Esophagus muscularis mucosa (tissue), 4 donors: ENCODE measurements around the gene LUC7L. TPM values are rescaled to one million over a fixed set of nuclear protein-coding genes. Genes with fewer than 3 reads are reported as not detected.

Experiments used
- DNase-seq: peaks from one replicate; pipeline ENCODE4 v3.0.0-alpha.2; 2017; ENCODE audit errors: extremely low spot score
- H3K27ac ChIP-seq, 4 donors: fragments of 200-600 bp; sonication (generic); replicated peaks in 1 of 4; 1 replicate in 3 of 4; 2 replicates in 1 of 4; pipeline ENCODE4 v1.5.1; 2016 to 2019; ENCODE audit warnings: mild to moderate bottlenecking in 1 of 4
- H3K27me3 ChIP-seq, 4 donors: fragments of 200-600 bp; sonication (generic); one replicate each; pipeline versions ENCODE4 v1.5.1 to v1.6.0; 2016 to 2019
- H3K36me3 ChIP-seq, 4 donors: fragments of 200-600 bp; sonication (generic); one replicate each; pipeline ENCODE4 v1.5.1; 2016 to 2019
- H3K4me1 ChIP-seq, 4 donors: fragments of 200-600 bp; sonication (generic); one replicate each; pipeline ENCODE4 v1.5.1; 2016 to 2019
- H3K4me3 ChIP-seq, 4 donors: fragments of 200-600 bp; sonication (generic); 1 replicate in 2 of 4; 2 replicates in 2 of 4; pipeline ENCODE4 v1.5.1; 2016 to 2019; ENCODE audit warnings: mild to moderate bottlenecking in 4 of 4, moderate library complexity in 1 of 4
- H3K9me3 ChIP-seq, 4 donors: fragments of 200-600 bp; sonication (generic); 1 replicate in 3 of 4; 2 replicates in 1 of 4; pipeline ENCODE4 v1.5.1; 2016 to 2019
- CTCF ChIP-seq, 3 experiments: fragments of 200-600 bp in 2 of 3; fragments of 450-650 bp in 1 of 3; sonication (generic) in 2 of 3; IDR thresholded peaks; one replicate each; pipeline ENCODE4 v1.5.1; 2017 to 2019; ENCODE audit warnings: antibody characterized with exemption in 3 of 3, mild to moderate bottlenecking in 2 of 3, moderate library complexity in 1 of 3
- EP300 ChIP-seq: sonication (generic); formaldehyde crosslinking; IDR thresholded peaks from one replicate; pipeline ENCODE4 v1.6.1; 2017; ENCODE audit warnings: antibody characterized with exemption
- POLR2A ChIP-seq: fragments of 450-650 bp; IDR thresholded peaks from one replicate; pipeline ENCODE4 v1.6.1; 2017; ENCODE audit warnings: antibody characterized with exemption, moderate library complexity, mild to moderate bottlenecking, low read depth
- POLR2AphosphoS5 ChIP-seq, 2 donors: sonication (generic); formaldehyde crosslinking; IDR thresholded peaks; one replicate each; pipeline ENCODE4 v1.6.1; 2017; ENCODE audit warnings: antibody characterized with exemption in 2 of 2
- WGBS: methylation state at CpG from one replicate; pipeline ENCODE4 v1.1.5; 2018; 5-methylcytosine and 5-hydroxymethylcytosine counted together
- intact Hi-C: fragments of 100-400 bp; cut with DNase I; formaldehyde crosslinking; loops from one replicate; pipeline ENCODE4 v1.15.1; 2023
- total RNA-seq, 4 donors: library from RNA; depleted of rRNA; stranded (reverse); fragments of >200 nt; gene quantifications; one replicate each; pipeline versions ENCODE4 v1.1.0 to v1.2.1, GENCODE V29; 2016

The LUC7L gene
- total RNA-seq, 4 donors from 2014 or later = 34.8 to 60.6 (median 50.2) TPM

GRCh38 chr16:265002-265529 lies 35.8 kb upstream of the LUC7L start:
- 88% methylated on average over 9 of the region's 14 CpGs for WGBS
- intact Hi-C loops = no loop called here
- Histone ChIP-seq H3K36me3 (peaks cover 37 to 57% (median 54%) of the 10 kb centered on the region in 4 donors), H3K9me3 (no peaks in the 10 kb centered on the region), H3K4me3 (no peak overlapping the region), H3K4me1 (peaks cover 0 to 9% (median 4%) of the 10 kb centered on the region in 4 donors), H3K27ac (no peak overlapping the region), H3K27me3 (no peaks in the 10 kb centered on the region)
- no peak for TF ChIP-seq CTCF (IDR thresholded peaks at IDR 0.05)
- TF ChIP-seq EP300 = no peak
- no peak for TF ChIP-seq POLR2A
- no peak for TF ChIP-seq POLR2AphosphoS5 (IDR thresholded peaks at IDR 0.05)
- no peak for DNase-seq

DNA sequence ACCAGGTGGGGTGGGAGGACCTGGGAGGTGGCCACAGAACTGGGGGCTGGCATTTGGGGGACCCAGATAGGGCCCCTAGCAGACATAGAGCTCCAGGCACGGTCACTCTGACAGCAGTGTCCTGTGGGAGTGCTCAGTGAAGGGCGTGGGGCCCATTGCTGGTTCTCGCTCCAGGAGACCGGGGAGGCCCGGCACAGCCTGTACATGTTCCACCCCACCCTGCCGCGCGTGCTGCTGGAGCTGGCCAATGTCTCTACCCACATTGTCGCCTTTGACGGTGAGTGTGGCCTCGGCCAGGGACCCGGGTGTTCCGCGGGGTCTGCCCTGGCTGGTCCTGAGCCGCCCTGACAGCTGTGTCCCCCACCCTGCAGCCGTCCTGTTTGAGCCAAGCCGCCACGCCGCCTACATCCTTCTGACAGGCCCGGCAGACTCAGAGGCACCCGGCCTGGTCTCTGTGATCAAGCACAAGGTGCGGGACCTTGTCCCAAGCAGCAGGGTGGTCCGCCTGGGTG lies 35.2 kb upstream of the LUC7L start:
- intact Hi-C loops = no loop called here
- H3K27me3 ChIP-seq = no peaks in the 10 kb centered on the region
- no peak overlapping the region for H3K27ac ChIP-seq
- peaks cover 39 to 63% (median 60%) of the 10 kb centered on the region in 4 donors for H3K36me3 ChIP-seq
- H3K4me1 ChIP-seq = peaks cover 0 to 9% (median 4%) of the 10 kb centered on the region in 4 donors
- no peaks in the 10 kb centered on the region for H3K9me3 ChIP-seq
- DNase-seq = no peak
- 100% methylated on average over 1 of the region's 23 CpGs for WGBS
- H3K4me3 ChIP-seq = no peak overlapping the region
- TF ChIP-seq EP300 (no peak), POLR2AphosphoS5 (IDR thresholded peaks at IDR 0.05) (no peak), CTCF (IDR thresholded peaks at IDR 0.05) (no peak), POLR2A (no peak)

- Histone ChIP-seq H3K27ac (no peak overlapping the region), H3K4me1 (peaks cover 0 to 9% (median 4%) of the 10 kb centered on the region in 4 donors), H3K9me3 (no peaks in the 10 kb centered on the region), H3K36me3 (peaks cover 39 to 69% (median 64%) of the 10 kb centered on the region in 4 donors), H3K4me3 (no peak overlapping the region), H3K27me3 (no peaks in the 10 kb centered on the region)
- TF ChIP-seq POLR2A (no peak), POLR2AphosphoS5 (IDR thresholded peaks at IDR 0.05) (no peak), EP300 (no peak), CTCF (IDR thresholded peaks at IDR 0.05) (no peak)
- DNase-seq = no peak
- 87% methylated on average over 13 of the region's 17 CpGs for WGBS
- intact Hi-C loops = no loop called here
Observed at GRCh38 chr16:263944-264343, 34.7 kb upstream of the LUC7L start.

GRCh38 chr16:263182-263774 lies 34.0 kb upstream of the LUC7L start:
- H3K27me3 ChIP-seq = no peaks in the 10 kb centered on the region
- TF ChIP-seq POLR2AphosphoS5 (IDR thresholded peaks at IDR 0.05) (no peak), POLR2A (no peak), EP300 (no peak), CTCF (IDR thresholded peaks at IDR 0.05) (no peak)
- DNase-seq = no peak
- H3K27ac ChIP-seq = no peak overlapping the region
- peaks cover 0 to 9% (median 4%) of the 10 kb centered on the region in 4 donors for H3K4me1 ChIP-seq
- peaks cover 39 to 75% (median 66%) of the 10 kb centered on the region in 4 donors for H3K36me3 ChIP-seq
- no peak overlapping the region for H3K4me3 ChIP-seq
- WGBS = 94% methylated on average over 14 of the region's 35 CpGs
- H3K9me3 ChIP-seq = no peaks in the 10 kb centered on the region
- intact Hi-C loops = no loop called here
